Lower leg skin (tissue), 3 donors: ENCODE data around the gene FNDC3B.

Experiments used
- CTCF ChIP-seq, 3 donors: fragments of 450-650 bp; IDR thresholded peaks; one replicate each; pipeline ENCODE4 v1.5.1; 2016; ENCODE audit warnings: antibody characterized with exemption in 3 of 3, mild to moderate bottlenecking in 3 of 3, moderate library complexity in 2 of 3
- POLR2A ChIP-seq, 2 donors: fragments of 450-650 bp; IDR thresholded peaks; one replicate each; pipeline ENCODE4 v1.6.1; 2016 to 2017; ENCODE audit warnings: antibody characterized with exemption in 2 of 2, mild to moderate bottlenecking in 1 of 2, moderate library complexity in 1 of 2

- TF ChIP-seq CTCF (IDR thresholded peaks at IDR 0.05) (no peak), POLR2A (IDR thresholded peaks at IDR 0.05) (no peak)
These were observed 92.4 kb downstream of the FNDC3B start for GRCh38 chr3:172131746-172132145.
